B cell (primary cell): ENCODE measurements around the gene TBC1D4. TPM values are rescaled to one million over a fixed set of nuclear protein-coding genes. Genes with fewer than 3 reads are reported as not detected.

ENCODE experiments used
- ATAC-seq: fragments of 200-7000 bp; cut with Tn5 transposase; one replicate; pipeline ENCODE4 v1.10.0; 2021; ENCODE audit warnings: low read depth, mild to moderate bottlenecking, moderate number of reproducible peaks, moderate library complexity
- CTCF ChIA-PET: fragments of 350-600 bp; sonication (Branson Sonifier 250); formaldehyde crosslinking; loops from one replicate; lab custom pipeline; 2021; ENCODE audit warnings: antibody characterized with exemption, inconsistent platforms; lab: Charles Lee
- POLR2A ChIA-PET: fragments of 350-600 bp; sonication (Branson Sonifier 250); formaldehyde crosslinking; loops from one replicate; lab custom pipeline; 2021; ENCODE audit warnings: antibody characterized with exemption; lab: Charles Lee
- DNase-seq: peaks from one replicate; pipeline ENCODE4 v3.0.0; 2013
- H2AFZ ChIP-seq: 2 replicates; pipeline ENCODE4 v1.6.1; 2012; ENCODE audit warnings: mild to moderate bottlenecking, low read depth, low read length; ENCODE audit not compliant: insufficient read depth, poor library complexity, severe bottlenecking
- H3K27ac ChIP-seq, 2 donors: 1 replicate in 1 of 2; 2 replicates in 1 of 2; pipeline ENCODE4 v1.5.1; 2012 to 2013; ENCODE audit warnings: low read length in 2 of 2, mild to moderate bottlenecking in 2 of 2, moderate library complexity in 1 of 2
- H3K27me3 ChIP-seq, 4 experiments: fragments of 200-600 bp in 1 of 4; sonication (generic) in 1 of 4; replicated peaks in 1 of 4; 1 replicate in 2 of 4; 2 replicates in 2 of 4; pipeline versions ENCODE4 v1.6.1 to v1.7.0; 2013 to 2016; ENCODE audit warnings: low read length in 3 of 4, mild to moderate bottlenecking in 2 of 4, mixed read lengths in 1 of 4, moderate library complexity in 1 of 4; ENCODE audit not compliant: insufficient read depth in 4 of 4, control insufficient read depth in 3 of 4; ENCODE audit errors: control extremely low read depth in 1 of 4
- H3K36me3 ChIP-seq, 2 experiments: replicated peaks in 1 of 2; 1 replicate in 1 of 2; 2 replicates in 1 of 2; pipeline versions ENCODE4 v1.6.1 to v1.7.1; 2013; ENCODE audit warnings: low read length in 1 of 2; ENCODE audit not compliant: insufficient read depth in 2 of 2, control insufficient read depth in 1 of 2; ENCODE audit errors: control extremely low read depth in 1 of 2, extremely low read depth in 1 of 2
- H3K4me1 ChIP-seq, 2 donors: fragments of 200-600 bp in 1 of 2; sonication (generic) in 1 of 2; 1 replicate in 1 of 2; 2 replicates in 1 of 2; pipeline versions ENCODE4 v1.5.1 to v1.6.1; 2013 to 2017; ENCODE audit warnings: low read length in 2 of 2; ENCODE audit not compliant: control insufficient read depth in 2 of 2, insufficient read depth in 2 of 2
- H3K4me2 ChIP-seq: replicated peaks from 2 replicates; pipeline ENCODE3; 2012; ENCODE audit warnings: mild to moderate bottlenecking, low read depth, low read length; ENCODE audit not compliant: poor library complexity, severe bottlenecking
- H3K4me3 ChIP-seq, 5 experiments: fragments of 200-600 bp in 1 of 5; sonication (generic) in 1 of 5; 1 replicate in 3 of 5; 2 replicates in 2 of 5; pipeline versions ENCODE4 v1.5.1 to v1.7.0; 2011 to 2016; ENCODE audit warnings: low read length in 4 of 5, mild to moderate bottlenecking in 4 of 5, low read depth in 2 of 5, control low read depth in 1 of 5, moderate library complexity in 1 of 5; ENCODE audit not compliant: insufficient read depth in 1 of 5; ENCODE audit errors: control extremely low read depth in 1 of 5, extremely low read depth in 1 of 5
- H3K79me2 ChIP-seq: fragments of 200-600 bp; sonication (generic); one replicate; pipeline ENCODE4 v1.6.0; 2016; ENCODE audit warnings: low read length; ENCODE audit not compliant: control insufficient read depth, insufficient read depth
- H3K9ac ChIP-seq: fragments of 200-600 bp; sonication (generic); 2 replicates; pipeline ENCODE4 v1.6.1; 2017; ENCODE audit warnings: mild to moderate bottlenecking, low read length, moderate library complexity
- H3K9me3 ChIP-seq, 3 donors: one replicate each; pipeline versions ENCODE4 v1.6.1 to v1.7.1; 2013; ENCODE audit warnings: low read length in 2 of 3; ENCODE audit not compliant: control insufficient read depth in 2 of 3, insufficient read depth in 1 of 3; ENCODE audit errors: control extremely low read depth in 1 of 3
- H4K20me1 ChIP-seq: 2 replicates; pipeline ENCODE4 v1.6.0; 2012; ENCODE audit warnings: mild to moderate bottlenecking, low read length; ENCODE audit not compliant: insufficient read depth, control insufficient read depth, poor library complexity, severe bottlenecking
- H3K27ac Mint-ChIP-seq: one replicate; pipeline ENCODE4 v1.8.0; 2021; ENCODE audit warnings: mixed read lengths
- H3K27me3 Mint-ChIP-seq: one replicate; pipeline ENCODE4 v1.8.0; 2021; ENCODE audit warnings: mixed read lengths
- H3K4me1 Mint-ChIP-seq: one replicate; pipeline ENCODE4 v1.8.0; 2021; ENCODE audit warnings: mixed read lengths
- H3K4me3 Mint-ChIP-seq: one replicate; pipeline ENCODE4 v1.8.0; 2021; ENCODE audit warnings: mixed read lengths
- H3K9me3 Mint-ChIP-seq: one replicate; pipeline ENCODE4 v1.8.0; 2022; ENCODE audit warnings: mixed read lengths; ENCODE audit not compliant: insufficient read depth
- EZH2 ChIP-seq: IDR thresholded peaks from 2 replicates; pipeline ENCODE4 v1.6.1; 2012; ENCODE audit warnings: borderline replicate concordance, low read depth, mild to moderate bottlenecking, moderate library complexity, low read length; ENCODE audit not compliant: insufficient read depth, poor library complexity, severe bottlenecking
- WGBS: methylation state at CpG from one replicate; pipeline ENCODE4 v1.1.5; 2013; ENCODE audit warnings: missing lambda C conversion rate; ENCODE audit not compliant: insufficient coverage; 5-methylcytosine and 5-hydroxymethylcytosine counted together
- intact Hi-C: fragments of 100-400 bp; cut with micrococcal nuclease; formaldehyde crosslinking; loops from one replicate; pipeline ENCODE4 v1.10.0; 2022
- polyA plus RNA-seq: library from polyadenylated mRNA; depleted of rRNA; stranded (reverse); fragments of >200 nt; gene quantifications from 2 replicates; pipeline ENCODE4 v1.2.3, GENCODE V29; 2012
- total RNA-seq, 2 donors: library from RNA; stranded (reverse); fragments of 120-200 nt in 1 of 2; gene quantifications; 1 replicate in 1 of 2; 2 replicates in 1 of 2; pipeline versions ENCODE4 v1.2.3 to v1.2.4, GENCODE V29; 2013 to 2022
- TF ChIP-seq, protein P1 (sequence below): fragments of 200-600 bp; IDR thresholded peaks from one replicate; pipeline ENCODE4 v1.8.0; 2022; ENCODE audit warnings: antibody characterized with exemption, mild to moderate bottlenecking

The TBC1D4 gene
- total and polyA plus RNA-seq, 2 donors (not counting 1 experiment from before 2014, with no cell fraction given): 1.6 to 3.5 TPM

- Histone ChIP-seq H3K36me3 (no peaks in the 10 kb centered on the region), H3K4me2 (no peak overlapping the region), H3K9ac (no peak overlapping the region), H3K79me2 (no peaks in the 10 kb centered on the region), H3K4me1 (no peaks in the 10 kb centered on the region), H3K27ac (no peak overlapping the region), H2AFZ (no peak overlapping the region), H3K4me3 (no peak overlapping the region), H4K20me1 (no peaks in the 10 kb centered on the region), H3K9me3 (no peaks in the 10 kb centered on the region), H3K27me3 (no peaks in the 10 kb centered on the region)
- POLR2A ChIA-PET: no interaction called here
- no peaks in the 10 kb centered on the region for H3K9me3 Mint-ChIP-seq
- ATAC-seq (no peak), DNase-seq (no peak)
- H3K4me3 Mint-ChIP-seq: no peak overlapping the region
- CTCF ChIA-PET: no interaction called here
- 99% methylated on average over 28 of the region's 28 CpGs for WGBS
- peaks cover 6% of the 10 kb centered on the region for H3K4me1 Mint-ChIP-seq
- intact Hi-C loops: no loop called here
- no peak overlapping the region for H3K27ac Mint-ChIP-seq
- TF ChIP-seq, protein P1, sequence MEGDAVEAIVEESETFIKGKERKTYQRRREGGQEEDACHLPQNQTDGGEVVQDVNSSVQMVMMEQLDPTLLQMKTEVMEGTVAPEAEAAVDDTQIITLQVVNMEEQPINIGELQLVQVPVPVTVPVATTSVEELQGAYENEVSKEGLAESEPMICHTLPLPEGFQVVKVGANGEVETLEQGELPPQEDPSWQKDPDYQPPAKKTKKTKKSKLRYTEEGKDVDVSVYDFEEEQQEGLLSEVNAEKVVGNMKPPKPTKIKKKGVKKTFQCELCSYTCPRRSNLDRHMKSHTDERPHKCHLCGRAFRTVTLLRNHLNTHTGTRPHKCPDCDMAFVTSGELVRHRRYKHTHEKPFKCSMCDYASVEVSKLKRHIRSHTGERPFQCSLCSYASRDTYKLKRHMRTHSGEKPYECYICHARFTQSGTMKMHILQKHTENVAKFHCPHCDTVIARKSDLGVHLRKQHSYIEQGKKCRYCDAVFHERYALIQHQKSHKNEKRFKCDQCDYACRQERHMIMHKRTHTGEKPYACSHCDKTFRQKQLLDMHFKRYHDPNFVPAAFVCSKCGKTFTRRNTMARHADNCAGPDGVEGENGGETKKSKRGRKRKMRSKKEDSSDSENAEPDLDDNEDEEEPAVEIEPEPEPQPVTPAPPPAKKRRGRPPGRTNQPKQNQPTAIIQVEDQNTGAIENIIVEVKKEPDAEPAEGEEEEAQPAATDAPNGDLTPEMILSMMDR: no peak
- no peak for TF ChIP-seq EZH2
- peaks cover 7% of the 10 kb centered on the region for H3K27me3 Mint-ChIP-seq
These were observed 119.9 kb downstream of the TBC1D4 start for GRCh38 chr13:75362026-75362425.

- Histone ChIP-seq H3K27ac (no peak overlapping the region), H3K4me2 (no peak overlapping the region), H4K20me1 (no peaks in the 10 kb centered on the region), H2AFZ (no peak overlapping the region), H3K4me1 (no peaks in the 10 kb centered on the region), H3K36me3 (no peaks in the 10 kb centered on the region), H3K9me3 (no peaks in the 10 kb centered on the region), H3K9ac (no peak overlapping the region), H3K79me2 (no peaks in the 10 kb centered on the region), H3K27me3 (no peaks in the 10 kb centered on the region), H3K4me3 (no peak overlapping the region)
- DNase-seq (no peak), ATAC-seq (no peak)
- POLR2A ChIA-PET: no interaction called here
- H3K9me3 Mint-ChIP-seq: no peaks in the 10 kb centered on the region
- intact Hi-C loops: no loop called here
- no peak overlapping the region for H3K27ac Mint-ChIP-seq
- no peak overlapping the region for H3K4me3 Mint-ChIP-seq
- H3K4me1 Mint-ChIP-seq: no peaks in the 10 kb centered on the region
- TF ChIP-seq, protein P1: no peak
- no peak for TF ChIP-seq EZH2
- no CpG with 5 or more reads among the region's 1 CpG for WGBS
- CTCF ChIA-PET: no interaction called here
- H3K27me3 Mint-ChIP-seq: no peaks in the 10 kb centered on the region
These were observed 121.8 kb downstream of the TBC1D4 start for GRCh38 chr13:75360170-75360569.
